Peyer's patch (tissue), 4 donors: ENCODE measurements around the gene ST6GAL1.

Experiments used
- CTCF ChIP-seq, 6 experiments: fragments of 450-650 bp in 4 of 6; fragments of 200-600 bp in 2 of 6; sonication (generic) in 1 of 6; IDR thresholded peaks; one replicate each; pipeline ENCODE4 v1.5.1; 2017 to 2019; ENCODE audit warnings: antibody characterized with exemption in 6 of 6, mild to moderate bottlenecking in 3 of 6, moderate library complexity in 1 of 6
- POLR2A ChIP-seq, 2 donors: fragments of 450-650 bp; IDR thresholded peaks; one replicate each; pipeline ENCODE4 v1.5.1; 2017; ENCODE audit warnings: antibody characterized with exemption in 2 of 2, mild to moderate bottlenecking in 2 of 2, moderate library complexity in 2 of 2

- no peak for TF ChIP-seq CTCF (IDR thresholded peaks at IDR 0.05)
- no peak for TF ChIP-seq POLR2A (IDR thresholded peaks at IDR 0.05)
Observed at GRCh38 chr3:187082758-187083375, 152.5 kb downstream of the ST6GAL1 start.
